Measurements from ENCODE around the gene MLXIPL. TPM values are rescaled to one million over a fixed set of nuclear protein-coding genes. Genes with fewer than 3 reads are reported as not detected.

The MLXIPL gene, protein sequence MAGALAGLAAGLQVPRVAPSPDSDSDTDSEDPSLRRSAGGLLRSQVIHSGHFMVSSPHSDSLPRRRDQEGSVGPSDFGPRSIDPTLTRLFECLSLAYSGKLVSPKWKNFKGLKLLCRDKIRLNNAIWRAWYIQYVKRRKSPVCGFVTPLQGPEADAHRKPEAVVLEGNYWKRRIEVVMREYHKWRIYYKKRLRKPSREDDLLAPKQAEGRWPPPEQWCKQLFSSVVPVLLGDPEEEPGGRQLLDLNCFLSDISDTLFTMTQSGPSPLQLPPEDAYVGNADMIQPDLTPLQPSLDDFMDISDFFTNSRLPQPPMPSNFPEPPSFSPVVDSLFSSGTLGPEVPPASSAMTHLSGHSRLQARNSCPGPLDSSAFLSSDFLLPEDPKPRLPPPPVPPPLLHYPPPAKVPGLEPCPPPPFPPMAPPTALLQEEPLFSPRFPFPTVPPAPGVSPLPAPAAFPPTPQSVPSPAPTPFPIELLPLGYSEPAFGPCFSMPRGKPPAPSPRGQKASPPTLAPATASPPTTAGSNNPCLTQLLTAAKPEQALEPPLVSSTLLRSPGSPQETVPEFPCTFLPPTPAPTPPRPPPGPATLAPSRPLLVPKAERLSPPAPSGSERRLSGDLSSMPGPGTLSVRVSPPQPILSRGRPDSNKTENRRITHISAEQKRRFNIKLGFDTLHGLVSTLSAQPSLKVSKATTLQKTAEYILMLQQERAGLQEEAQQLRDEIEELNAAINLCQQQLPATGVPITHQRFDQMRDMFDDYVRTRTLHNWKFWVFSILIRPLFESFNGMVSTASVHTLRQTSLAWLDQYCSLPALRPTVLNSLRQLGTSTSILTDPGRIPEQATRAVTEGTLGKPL
- 100 to 1,000 TPM in 1 of 3 donors, 10 to 100 TPM in 2; 10.4 to 109 (median 21.3) TPM for total RNA-seq

GRCh38 chr7:73623798-73624668, at the start of gene MLXIPL:
TSS of gene MLXIPL (minus strand) at chr7:73624522. CDS start at chr7:73624492, 30 bp downstream.
- TF ChIP-seq, protein P1, sequence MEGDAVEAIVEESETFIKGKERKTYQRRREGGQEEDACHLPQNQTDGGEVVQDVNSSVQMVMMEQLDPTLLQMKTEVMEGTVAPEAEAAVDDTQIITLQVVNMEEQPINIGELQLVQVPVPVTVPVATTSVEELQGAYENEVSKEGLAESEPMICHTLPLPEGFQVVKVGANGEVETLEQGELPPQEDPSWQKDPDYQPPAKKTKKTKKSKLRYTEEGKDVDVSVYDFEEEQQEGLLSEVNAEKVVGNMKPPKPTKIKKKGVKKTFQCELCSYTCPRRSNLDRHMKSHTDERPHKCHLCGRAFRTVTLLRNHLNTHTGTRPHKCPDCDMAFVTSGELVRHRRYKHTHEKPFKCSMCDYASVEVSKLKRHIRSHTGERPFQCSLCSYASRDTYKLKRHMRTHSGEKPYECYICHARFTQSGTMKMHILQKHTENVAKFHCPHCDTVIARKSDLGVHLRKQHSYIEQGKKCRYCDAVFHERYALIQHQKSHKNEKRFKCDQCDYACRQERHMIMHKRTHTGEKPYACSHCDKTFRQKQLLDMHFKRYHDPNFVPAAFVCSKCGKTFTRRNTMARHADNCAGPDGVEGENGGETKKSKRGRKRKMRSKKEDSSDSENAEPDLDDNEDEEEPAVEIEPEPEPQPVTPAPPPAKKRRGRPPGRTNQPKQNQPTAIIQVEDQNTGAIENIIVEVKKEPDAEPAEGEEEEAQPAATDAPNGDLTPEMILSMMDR (IDR thresholded peaks at IDR 0.05) = no peak
- TF ChIP-seq POLR2A (IDR thresholded peaks at IDR 0.05) (no peak), POLR2AphosphoS5 (IDR thresholded peaks at IDR 0.05) (no peak)
- Histone ChIP-seq H3K36me3 (no peaks in the 10 kb centered on the region), H3K4me1 (peaks cover 4 to 16% of the 10 kb centered on the region in 2 donors), H3K27me3 (peaks cover 11 to 39% of the 10 kb centered on the region in 2 donors), H3K4me3 (peak within 1 kb of the TSS; percentile 51 to 72 (median 64)), H3K27ac (no peak within 1 kb of the TSS), H3K9me3 (no peaks in the 10 kb centered on the region)
- intact Hi-C loops (cut with DNase I; ENCODE audit: low total_unique reads) = loop anchor here (10.0 kb wide), 1 partner anchor 231 kb away; no protein-coding TSS in a partner anchor
- peak; percentile 74 to 83 for DNase-seq (ENCODE audit: low spot score in 2 of 2)

DNA sequence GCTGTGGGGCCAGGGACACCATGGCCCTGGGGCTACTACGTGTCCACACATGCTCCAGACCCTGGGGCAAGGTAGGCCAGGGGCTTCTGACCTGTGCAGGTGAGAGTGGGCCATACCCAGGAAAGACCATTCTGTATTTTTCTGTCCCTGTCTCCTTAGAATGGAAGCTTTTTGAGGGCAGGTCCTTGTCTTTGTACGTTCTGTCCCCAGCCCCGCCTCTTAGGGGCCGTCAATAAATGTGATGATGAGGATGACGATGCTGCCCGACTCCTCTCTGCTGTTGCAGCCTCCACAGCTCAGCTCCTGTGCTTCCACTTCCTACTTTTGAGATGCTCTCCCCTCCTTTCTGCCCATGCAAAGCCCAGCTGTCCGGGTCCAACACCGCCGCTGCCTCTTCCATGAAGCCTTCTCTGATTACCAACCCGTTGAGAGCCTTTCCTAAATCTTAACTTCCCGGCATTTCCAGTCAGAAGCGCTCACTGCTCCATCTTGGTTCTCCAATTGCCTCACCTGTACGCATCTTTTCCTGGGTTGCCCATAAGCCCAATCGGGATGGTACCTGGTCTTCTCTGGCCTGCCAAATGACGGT, 47.6 kb upstream of the MLXIPL start:
- no peak overlapping the region for H3K27ac ChIP-seq
- H3K4me3 ChIP-seq = no peak overlapping the region
- no peaks in the 10 kb centered on the region for H3K9me3 ChIP-seq
- intact Hi-C loops (cut with DNase I; ENCODE audit: low total_unique reads) = no loop called here
- no peaks in the 10 kb centered on the region for H3K4me1 ChIP-seq
- TF ChIP-seq, protein P1 (IDR thresholded peaks at IDR 0.05) = no peak
- no peak for TF ChIP-seq POLR2A (IDR thresholded peaks at IDR 0.05)
- no peak for TF ChIP-seq POLR2AphosphoS5 (IDR thresholded peaks at IDR 0.05)
- no peaks in the 10 kb centered on the region for H3K36me3 ChIP-seq
- no peaks in the 10 kb centered on the region for H3K27me3 ChIP-seq
- no peak for DNase-seq (ENCODE audit: low spot score in 2 of 2)

GRCh38 chr7:73671322-73671661, 47.0 kb upstream of the MLXIPL start:
- no peak for DNase-seq (ENCODE audit: low spot score in 2 of 2)

GRCh38 chr7:73669858-73670385, 45.6 kb upstream of the MLXIPL start:
- Histone ChIP-seq H3K36me3 (no peaks in the 10 kb centered on the region), H3K27ac (no peak overlapping the region), H3K4me3 (no peak overlapping the region), H3K4me1 (no peaks in the 10 kb centered on the region), H3K9me3 (no peaks in the 10 kb centered on the region), H3K27me3 (no peaks in the 10 kb centered on the region)
- no peak for DNase-seq (ENCODE audit: low spot score in 2 of 2)
- TF ChIP-seq POLR2A (IDR thresholded peaks at IDR 0.05) (no peak), POLR2AphosphoS5 (IDR thresholded peaks at IDR 0.05) (no peak)
- TF ChIP-seq, protein P1 (IDR thresholded peaks at IDR 0.05) = no peak
- intact Hi-C loops (cut with DNase I; ENCODE audit: low total_unique reads) = no loop called here

More at GRCh38 chr7:73671322-73671661, 47.0 kb upstream of the MLXIPL start:
- TF ChIP-seq POLR2AphosphoS5 (IDR thresholded peaks at IDR 0.05) = no peak
- TF ChIP-seq POLR2A (IDR thresholded peaks at IDR 0.05) = no peak
- TF ChIP-seq, protein P1 (IDR thresholded peaks at IDR 0.05) = no peak
- Histone ChIP-seq H3K27me3 (no peaks in the 10 kb centered on the region), H3K4me3 (no peak overlapping the region), H3K36me3 (no peaks in the 10 kb centered on the region), H3K4me1 (no peaks in the 10 kb centered on the region), H3K27ac (no peak overlapping the region), H3K9me3 (no peaks in the 10 kb centered on the region)
- intact Hi-C loops (cut with DNase I; ENCODE audit: low total_unique reads) = no loop called here

Data from breast epithelium (tissue), 4 donors.